ENCODE measurements around the gene TCF20.
A peak's percentile ranks its signal among the peaks of the same experiment; 100 is the strongest.

The TCF20 gene

DNA sequence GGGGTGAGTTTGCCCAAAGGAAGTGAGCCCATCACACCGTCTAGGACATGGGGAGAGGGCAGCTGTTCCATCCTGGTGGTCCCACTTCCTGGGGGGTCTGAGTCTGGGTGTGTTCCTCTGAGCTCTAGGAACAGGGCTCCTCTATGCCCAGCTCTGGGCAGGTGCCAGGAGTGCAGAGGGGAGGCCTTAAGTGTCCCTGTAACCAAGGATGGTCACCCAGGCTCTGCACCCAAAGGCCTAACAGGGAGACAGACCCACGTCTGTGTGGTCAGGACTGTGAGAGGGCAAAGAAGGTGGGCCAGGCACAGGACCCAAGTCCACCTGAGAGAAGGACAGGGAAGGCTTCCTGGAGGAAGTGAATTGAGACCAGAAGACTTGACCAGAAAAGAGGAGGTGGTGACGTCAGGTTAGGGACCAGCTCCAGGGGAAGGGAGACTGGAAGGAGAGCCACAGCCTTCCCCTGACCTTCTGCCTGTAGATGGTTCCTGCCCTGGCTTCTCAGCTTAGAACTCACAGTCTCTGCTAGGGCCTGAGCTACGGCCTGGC, 11.3 kb upstream of the TCF20 start:
- no peak for DNase-seq

- no peak for DNase-seq
These were observed 10.8 kb upstream of the TCF20 start for GRCh38 chr22:42281284-42281683.

GRCh38 chr22:42280836-42281235, 10.4 kb upstream of the TCF20 start:
- DNase-seq, result no peak

- DNase-seq, result no peak
These were observed 9.7 kb upstream of the TCF20 start for GRCh38 chr22:42280140-42280539.

DNA sequence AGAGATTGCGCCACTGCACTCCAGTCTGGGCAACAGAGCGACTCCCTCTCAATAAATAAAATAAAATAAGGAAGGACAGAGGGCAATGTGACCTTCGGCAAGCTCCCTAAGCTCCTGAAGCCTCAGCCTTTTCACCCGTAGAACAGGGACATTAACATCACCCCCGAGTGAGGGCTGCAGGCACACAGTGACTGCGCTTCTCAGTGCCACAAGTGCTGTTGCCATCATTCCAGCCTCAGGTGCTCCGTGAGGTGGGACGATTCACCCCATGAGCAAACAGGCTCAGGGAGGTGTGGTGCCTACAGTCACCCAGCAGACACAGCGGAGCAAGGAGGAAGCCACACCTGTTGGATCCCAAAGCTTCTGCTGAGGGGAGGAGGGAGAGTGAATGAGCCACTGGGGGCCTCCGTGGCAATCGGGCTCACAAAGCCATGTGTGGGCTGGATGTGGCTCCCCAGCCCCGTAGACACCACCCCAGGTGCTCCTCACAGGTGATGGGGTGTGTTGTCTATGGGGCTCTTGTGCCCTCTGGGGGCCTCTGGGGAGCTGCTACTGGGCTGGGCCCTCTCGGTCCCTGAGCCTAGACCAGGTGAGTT, 9.1 kb upstream of the TCF20 start:
- DNase-seq, result no peak

GRCh38 chr22:42277988-42278776, 7.7 kb upstream of the TCF20 start:
- peak; percentile 52 for DNase-seq

GRCh38 chr22:42277232-42277753, 6.8 kb upstream of the TCF20 start:
- DNase-seq, result no peak

DNA sequence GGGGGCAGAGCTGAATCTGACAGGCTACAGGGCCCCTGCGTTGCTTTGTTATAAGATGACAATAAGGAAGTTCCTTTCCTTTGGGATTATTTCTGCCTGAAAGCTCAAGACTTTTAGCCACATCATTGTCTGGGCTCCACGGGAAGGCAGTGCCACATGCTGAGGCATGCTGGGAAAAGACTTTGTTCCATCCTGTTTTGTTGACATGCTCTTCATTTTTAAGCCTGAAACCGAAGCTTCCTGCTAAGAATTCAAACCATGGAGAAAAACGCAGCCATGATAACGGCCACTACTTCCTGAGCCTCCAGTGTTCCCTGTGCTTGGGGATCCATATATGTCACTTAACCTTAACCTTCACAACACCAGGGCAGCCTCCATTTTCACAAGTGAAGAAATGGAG, 5.5 kb upstream of the TCF20 start:
- DNase-seq, result no peak

GRCh38 chr22:42275176-42275575, 4.7 kb upstream of the TCF20 start:
- no peak for DNase-seq

- no peak for DNase-seq
These were observed 3.5 kb upstream of the TCF20 start for GRCh38 chr22:42273855-42274451.

DNA sequence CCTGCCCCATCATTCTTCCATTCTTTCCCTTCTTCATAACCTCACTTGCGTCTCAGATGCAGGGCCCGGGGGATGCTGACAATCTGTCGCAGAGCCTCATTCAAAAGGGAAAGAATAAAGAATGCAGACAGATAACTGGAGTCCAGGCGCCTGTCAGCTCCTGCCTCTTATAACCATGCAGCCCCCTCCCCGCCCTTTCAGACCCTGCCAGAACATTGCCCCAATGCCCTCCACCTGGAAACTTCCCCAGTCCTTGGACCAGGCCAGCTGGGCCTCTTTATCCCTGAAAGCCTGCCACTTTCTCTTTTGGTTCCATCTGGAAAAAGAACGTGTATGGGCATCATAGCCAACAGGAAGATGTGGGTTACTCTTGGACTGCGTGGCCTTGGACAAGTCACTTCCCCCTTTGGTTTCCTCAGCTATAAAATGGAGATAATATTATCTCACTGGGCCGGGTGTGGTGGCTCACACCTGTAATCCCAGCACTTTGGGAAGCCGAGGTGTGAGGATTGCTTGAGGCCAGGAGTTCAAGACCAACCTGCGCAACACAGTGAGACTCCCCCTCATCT, 2.1 kb upstream of the TCF20 start:
- DNase-seq, result no peak

DNA sequence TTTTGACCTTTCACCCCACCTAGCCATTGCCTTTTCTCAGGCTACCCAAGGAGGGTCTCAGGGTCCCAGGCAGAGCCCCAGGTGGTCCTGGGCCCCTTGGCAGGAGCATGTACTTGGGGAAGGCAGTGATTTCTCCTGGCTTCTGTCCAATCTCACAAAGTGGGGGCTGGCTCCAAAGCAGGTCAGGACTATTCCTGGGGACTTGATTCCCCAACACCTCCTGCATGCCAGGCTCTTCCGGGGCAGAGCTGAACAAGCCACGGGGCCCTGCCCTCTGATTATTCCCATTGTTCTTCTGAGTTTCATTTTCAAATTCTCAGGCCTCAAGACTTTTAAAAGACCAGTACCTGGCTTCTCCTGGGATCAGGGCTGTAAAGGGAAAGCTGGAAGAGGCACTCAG, 1.5 kb upstream of the TCF20 start:
- DNase-seq, result no peak

DNA sequence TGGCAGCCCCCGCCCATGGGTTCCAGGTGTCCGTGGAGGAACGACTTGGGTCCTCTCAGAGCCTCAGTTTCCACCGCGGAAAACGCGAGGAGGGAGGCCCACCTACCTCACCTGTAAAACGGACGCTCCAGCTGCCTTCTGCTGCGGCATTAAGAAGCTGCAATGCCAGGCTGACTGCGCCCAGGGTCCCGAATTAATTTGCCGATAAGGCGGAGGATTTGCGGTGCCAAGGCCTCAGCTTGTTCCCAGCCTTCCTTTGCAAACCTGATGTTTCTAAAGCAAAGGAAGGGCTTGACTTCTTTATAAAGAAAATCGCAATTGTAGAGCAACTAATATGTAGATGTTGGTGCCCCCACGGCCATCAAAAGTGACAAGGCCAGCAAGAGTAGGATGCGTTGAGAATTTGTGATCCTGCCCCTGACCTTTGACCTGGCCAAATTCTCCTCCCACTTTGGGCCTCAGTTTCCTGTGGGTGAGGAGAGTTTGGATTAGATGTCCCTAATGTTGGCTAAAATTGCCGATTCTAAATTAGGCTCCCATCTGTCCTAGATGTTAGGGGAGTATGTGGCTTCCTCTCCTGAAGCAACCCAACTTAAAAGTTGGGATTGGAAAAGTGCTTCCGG, 849 bp upstream of the TCF20 start:
- no peak for DNase-seq

DNA sequence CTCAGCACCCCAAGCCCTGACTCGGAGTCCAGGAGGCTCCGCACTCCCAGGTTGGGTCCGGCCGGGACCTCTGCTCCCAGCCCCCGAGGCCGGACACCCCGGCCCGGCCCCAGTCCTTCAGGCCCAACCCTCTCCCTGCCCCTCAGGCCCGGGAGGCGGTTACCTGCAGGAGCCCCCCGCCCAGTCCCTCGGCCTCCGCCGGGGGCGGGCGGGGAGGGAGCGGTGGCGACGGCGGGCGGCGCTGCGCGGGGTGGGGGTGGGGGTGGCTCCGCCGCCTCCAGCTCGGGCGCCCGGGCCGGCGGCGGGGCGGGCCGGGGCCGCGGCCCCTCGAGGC, 310 bp downstream of the TCF20 start:
- DNase-seq, result no peak

- peak; percentile 78 for DNase-seq
These were observed 849 bp downstream of the TCF20 start for GRCh38 chr22:42269432-42270175.

GRCh38 chr22:42268852-42269410, 1.5 kb downstream of the TCF20 start:
- DNase-seq, result no peak

- no peak for DNase-seq
These were observed 5.1 kb downstream of the TCF20 start for GRCh38 chr22:42265321-42265720.

DNA sequence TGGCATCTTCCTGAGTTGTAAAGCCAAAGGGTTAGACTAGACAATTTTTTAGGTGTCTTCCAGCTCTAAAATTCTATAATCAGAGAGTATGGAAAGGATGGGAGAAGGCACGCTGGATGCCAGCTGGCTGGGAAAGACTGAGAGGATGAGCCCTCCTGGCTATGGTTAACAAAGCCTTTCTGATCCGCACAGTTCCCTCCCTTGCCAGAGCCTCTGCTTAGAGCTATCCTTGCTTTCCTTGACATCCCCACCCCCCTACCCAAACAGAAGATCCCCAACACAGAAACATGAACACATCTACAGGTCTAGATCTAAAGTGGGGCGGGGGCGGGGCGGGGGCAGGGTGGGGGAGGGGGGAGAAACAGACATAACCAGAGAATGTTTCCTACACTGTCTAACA, 6.5 kb downstream of the TCF20 start:
- DNase-seq, result no peak

DNA sequence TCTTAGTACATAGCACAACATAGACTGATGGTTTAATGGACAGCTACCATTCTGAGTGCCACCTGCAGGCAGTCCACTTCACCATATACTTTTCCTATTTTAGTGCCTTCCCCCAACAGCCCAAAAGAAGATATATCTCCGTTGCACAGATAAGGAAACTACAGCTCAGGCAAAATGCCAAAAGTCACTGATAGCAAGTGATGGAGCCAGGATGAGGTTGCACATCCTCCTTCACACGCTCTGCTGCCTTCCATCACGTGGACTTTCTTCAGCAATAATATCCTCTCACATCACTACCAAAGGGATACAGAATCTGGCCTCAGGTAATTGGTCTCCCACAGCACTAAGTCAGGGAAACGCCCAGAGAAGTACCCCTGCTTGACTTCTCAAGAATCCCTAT, 7.5 kb downstream of the TCF20 start:
- DNase-seq, result peak; percentile 29

DNA sequence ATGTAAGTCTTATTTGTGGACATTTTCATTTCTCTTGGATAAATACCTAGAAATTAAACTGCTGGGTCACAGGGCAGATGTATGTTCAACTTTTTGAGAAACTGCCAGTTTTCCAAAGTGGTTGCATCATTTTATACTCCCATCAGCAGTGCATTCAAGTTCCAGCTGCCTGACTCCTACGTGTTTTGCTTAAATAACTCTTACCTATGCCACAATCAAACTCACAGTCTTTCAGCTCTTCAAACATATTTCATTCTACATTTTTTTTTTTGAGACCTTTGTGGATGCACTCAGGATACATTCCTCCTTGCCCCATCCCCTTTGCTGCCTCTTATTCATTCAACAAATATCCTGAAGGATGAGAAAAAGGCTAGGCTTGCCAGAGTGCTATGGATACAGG, 9.2 kb downstream of the TCF20 start:
- no peak for DNase-seq

GRCh38 chr22:42258126-42258525, 12.3 kb downstream of the TCF20 start:
- no peak for DNase-seq

DNA sequence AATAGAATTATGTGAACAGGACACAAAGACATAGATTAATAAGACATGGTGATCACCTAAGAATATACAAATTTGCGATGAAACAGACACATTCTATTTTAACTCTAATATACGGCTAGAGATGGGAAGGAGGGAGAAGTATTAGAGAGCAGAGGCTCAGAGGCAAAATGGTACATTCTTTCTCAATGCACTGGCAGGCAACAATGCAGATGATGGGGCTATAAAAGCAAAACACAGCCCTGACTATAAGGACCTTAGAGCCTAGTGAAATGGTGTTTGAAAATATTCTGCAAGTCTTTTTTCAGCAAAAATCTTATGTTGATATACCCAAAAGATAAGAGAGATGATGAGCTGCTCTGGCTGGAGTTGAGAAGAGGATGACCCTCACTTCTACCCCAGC, 13.1 kb downstream of the TCF20 start:
- DNase-seq, result no peak
